Tongue (tissue), 2 donors: ENCODE measurements around the gene ZBTB37. TPM values are rescaled to one million over a fixed set of nuclear protein-coding genes. Genes with fewer than 3 reads are reported as not detected.
"Not testable (repeated sequence)": the region's sequence is repeated elsewhere in the genome, so short reads cannot be mapped to it uniquely, and the experiment has no call there.

ENCODE experiments used
- DNase-seq: peaks from one replicate; pipeline ENCODE4 v3.0.0-alpha.2; 2015
- total RNA-seq: library from RNA; depleted of rRNA; stranded (reverse); fragments of >200 nt; gene quantifications from one replicate; pipeline ENCODE4 v1.2.3, GENCODE V29; 2014

Gene ZBTB37
- total RNA-seq, 1 donor from 2014 or later = 16.7 TPM

DNA sequence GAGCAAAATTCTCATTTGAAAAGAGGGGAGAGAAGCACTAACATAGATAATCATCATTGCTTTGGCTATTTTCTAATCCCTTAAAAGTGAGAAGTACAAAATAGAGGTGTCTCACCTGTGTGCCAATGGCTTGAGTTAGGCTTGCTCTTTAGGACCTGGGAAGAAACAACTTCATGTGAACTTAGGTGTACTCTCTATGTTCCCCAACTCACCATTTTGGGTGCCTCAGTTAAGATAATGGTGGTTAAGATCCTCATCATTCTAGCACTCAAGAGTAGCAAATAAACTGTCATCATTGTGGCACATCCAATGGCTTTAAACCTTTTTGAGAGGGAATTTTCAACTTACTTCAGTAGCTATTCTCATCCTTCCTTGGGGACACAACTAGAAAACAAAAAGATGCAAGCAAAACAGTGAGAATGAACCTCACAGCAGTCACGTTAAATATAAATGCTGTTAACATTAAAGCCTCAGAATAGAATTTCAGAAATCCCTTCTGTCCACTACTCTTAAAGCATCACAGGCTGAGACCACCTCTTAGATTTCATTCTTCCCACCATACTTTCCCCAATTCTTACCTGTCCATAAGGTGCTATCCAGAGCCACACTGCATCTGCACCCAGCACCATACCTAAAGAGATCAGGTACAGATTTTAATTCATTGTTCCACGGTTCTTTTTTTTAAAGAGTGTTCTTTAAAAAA lies 1.6 kb upstream of the ZBTB37 start:
- no peak for DNase-seq

DNA sequence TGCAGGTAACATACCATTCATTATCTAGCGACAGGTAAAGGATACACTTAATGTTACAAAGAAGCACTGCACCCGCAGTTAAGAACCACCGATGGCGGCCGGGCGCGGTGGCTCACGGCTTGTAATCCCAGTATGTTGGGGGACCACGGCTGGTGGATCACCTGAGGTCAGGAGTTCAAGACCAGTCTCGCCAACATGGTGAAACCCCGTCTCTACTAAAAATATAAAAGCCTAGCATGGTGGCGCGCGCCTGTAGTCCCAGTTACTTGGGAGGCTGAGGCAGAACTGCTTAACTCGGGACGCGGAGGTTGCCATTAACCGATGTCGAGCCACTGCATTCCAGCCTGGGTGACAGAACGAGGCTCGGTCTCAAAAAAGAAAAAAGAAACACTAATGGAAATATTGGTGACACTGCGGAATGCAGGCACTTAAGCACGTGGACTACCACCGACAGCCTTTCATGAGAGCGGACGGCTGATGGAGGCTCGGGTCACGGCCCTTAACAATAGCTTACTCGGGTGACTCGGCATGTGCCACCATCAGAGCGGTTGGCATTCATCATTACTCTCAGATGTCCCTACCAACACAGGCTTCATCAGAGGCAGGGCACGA lies 933 bp upstream of the ZBTB37 start:
- DNase-seq = no peak

DNA sequence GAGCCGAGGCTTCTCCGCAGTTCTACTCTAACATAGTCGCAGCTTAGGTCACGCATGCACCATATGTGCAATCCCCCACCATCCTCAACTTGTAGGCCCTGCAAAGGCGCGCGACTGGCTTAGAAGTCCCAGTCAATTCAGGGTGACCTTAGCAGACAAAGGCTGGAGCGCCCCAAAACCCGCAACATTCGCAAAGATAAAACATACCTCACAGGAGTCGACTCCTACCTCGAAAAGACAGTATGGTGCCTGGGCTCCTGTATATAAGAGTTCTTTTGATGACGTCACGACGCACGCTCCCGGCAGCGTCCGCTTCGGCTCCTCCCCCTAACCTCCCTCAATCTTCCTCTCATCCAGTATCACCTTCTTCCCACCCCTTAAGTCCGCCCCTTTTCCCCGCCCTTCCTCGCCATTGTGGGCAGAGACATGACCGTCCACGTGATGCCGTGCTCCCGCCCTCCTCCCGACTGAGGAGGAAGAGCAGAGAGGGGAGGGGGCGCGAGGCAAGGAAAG lies 371 bp upstream of the ZBTB37 start, which contains the start of gene GAS5:
Gene GAS5 (minus strand): TSS at position 237 of the 513 bp plus-strand sequence.
- DNase-seq = peak; percentile 100

DNA sequence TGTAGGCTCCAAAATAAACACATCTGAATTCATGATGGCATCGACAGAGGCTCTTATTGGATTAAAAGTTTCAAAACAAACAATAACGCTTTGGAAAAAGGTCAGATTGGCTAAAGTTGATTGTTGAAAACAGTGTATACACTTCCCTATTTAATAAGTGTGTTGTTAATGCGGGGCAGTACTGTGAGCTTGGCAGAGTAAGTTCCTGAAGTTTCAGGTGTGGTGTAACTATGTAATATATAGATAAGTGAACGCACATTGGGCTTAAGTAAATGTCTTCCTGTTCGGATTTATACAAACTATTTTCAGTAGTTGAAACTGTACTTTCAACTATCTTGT lies 810 bp downstream of the ZBTB37 start:
- no peak for DNase-seq

DNA sequence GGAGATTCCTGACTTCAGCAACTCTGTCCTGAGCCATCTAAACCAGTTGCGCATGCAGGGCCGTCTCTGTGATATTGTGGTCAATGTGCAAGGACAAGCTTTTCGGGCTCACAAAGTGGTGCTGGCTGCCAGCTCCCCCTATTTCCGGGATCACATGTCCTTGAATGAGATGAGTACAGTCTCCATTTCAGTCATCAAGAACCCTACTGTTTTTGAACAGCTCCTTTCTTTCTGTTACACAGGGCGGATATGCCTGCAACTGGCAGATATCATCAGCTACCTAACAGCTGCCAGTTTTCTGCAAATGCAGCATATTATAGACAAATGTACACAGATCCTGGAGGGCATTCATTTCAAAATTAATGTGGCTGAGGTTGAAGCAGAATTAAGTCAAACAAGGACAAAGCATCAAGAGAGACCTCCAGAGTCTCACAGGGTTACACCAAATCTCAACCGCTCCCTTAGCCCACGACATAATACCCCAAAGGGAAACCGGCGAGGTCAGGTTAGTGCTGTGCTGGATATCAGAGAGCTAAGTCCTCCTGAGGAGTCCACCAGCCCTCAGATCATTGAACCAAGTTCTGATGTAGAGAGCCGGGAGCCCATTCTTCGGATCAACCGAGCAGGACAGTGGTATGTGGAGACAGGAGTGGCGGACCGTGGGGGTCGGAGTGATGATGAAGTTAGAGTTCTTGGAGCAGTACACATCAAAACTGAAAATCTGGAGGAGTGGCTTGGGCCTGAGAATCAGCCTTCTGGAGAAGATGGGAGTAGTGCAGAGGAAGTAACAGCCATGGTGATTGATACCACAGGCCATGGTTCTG lies 2.3 kb downstream of the ZBTB37 start:
- no peak for DNase-seq

DNA sequence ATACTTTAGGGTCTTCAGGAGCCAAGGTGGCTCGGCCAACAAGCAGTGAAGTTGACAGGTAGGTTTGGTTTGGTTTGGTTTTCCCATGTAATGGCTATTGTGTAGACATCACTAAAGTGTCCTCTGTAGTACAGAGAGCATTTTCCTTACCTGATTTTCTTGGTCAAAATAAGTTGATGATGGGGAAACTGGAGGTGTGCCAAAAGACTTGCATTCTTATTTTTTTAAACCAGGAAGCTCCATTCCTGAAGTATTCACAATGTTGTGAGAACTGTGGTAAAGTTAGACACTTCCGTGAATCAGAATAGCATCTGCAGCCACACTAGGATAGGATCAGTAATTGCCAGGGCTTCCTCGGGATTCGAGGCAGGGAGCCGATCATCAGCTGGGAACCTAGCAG lies 2.9 kb downstream of the ZBTB37 start:
- DNase-seq = no peak

DNA sequence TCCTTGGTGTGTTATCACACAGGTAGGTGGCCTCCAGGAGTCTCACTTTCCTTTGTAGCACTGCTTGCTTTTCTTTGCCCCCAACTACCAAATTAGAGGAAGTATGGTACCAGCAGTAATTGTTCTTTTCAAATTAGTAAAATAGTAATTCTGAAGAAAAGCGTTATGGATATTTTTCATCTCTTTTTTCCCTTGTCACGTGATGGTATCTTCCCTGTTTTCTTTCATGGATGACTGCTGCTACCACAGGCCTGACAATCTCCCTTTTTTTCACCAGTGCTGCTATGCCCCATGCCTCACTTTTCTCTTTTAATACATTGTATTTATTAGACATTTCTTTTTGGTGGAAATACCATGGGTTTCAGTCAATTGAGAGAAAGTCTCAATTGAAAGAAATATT lies 3.3 kb downstream of the ZBTB37 start:
- DNase-seq = no peak

DNA sequence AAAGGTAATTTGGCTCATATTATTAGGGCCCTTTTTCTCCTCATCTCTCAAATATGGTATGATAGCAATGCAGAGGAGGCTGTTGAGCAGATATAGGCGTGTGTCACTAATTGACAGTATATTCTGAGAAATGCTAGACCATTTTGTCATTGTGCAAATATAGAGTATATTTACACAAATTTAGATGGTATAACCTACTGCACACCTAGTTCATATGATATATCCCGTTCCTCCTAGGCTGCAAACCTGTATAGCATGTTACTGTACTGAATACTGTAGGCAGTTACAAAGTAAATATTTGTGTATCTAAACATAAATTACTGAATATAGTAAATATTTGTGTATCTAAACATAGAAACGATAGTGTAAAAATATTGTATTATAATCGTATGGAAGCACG lies 8.6 kb downstream of the ZBTB37 start:
- DNase-seq = no peak

DNA sequence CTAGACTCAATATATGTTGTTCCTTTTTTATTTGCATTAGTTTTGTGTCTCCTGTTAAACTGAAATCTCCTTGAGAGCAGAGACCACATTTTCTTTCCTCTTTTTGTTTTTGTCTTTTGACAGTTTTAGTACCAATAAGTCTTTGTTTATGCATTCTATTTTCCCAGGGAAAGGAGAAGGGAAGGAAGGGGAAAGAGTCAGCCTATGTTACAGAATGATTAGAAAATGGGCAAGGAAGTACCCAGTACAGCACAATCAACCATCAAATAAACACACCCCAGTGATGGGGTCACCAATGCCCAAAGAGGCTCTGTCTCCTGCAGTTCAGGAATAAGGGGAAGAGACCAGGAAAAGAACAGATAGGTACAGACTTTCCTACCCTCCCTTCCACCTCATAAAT lies 10.1 kb downstream of the ZBTB37 start:
- DNase-seq = no peak

DNA sequence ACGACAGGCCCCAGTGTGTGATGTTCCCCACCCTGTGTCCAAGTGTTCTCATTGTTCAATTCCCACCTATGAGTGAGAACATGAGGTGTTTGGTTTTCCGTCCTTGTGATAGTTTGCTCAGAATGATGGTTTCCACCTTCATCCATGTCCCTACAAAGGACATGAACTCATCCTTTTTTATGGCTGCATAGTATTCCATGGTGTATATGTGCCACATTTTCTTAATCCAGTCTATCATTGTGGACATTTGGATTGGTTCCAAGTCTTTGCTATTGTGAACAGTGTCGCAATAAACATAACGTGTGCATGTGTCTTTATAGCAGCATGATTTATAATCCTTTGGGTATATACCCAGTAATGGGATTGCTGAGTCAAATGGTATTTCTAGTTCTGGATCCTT lies 12.9 kb downstream of the ZBTB37 start:
- not testable (repeated sequence) for DNase-seq

DNA sequence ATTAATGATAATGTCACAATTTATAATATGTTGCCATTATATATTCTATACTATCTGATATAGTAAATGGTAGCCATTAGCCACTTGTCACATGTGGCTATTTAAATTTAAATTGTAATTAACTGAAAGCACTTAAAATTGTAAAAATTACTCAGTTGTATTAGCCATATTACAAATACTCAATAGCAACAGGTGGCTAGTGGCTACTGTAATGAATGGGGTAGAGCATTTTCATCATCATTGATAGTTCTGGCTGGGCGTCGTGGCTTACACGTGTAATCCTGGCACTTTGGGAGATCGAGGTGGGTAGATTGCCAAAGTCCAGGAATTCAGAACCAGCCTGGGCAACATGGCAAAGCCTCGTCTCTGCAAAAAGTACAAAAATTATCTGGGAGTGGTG lies 16.5 kb downstream of the ZBTB37 start:
- no peak for DNase-seq

DNA sequence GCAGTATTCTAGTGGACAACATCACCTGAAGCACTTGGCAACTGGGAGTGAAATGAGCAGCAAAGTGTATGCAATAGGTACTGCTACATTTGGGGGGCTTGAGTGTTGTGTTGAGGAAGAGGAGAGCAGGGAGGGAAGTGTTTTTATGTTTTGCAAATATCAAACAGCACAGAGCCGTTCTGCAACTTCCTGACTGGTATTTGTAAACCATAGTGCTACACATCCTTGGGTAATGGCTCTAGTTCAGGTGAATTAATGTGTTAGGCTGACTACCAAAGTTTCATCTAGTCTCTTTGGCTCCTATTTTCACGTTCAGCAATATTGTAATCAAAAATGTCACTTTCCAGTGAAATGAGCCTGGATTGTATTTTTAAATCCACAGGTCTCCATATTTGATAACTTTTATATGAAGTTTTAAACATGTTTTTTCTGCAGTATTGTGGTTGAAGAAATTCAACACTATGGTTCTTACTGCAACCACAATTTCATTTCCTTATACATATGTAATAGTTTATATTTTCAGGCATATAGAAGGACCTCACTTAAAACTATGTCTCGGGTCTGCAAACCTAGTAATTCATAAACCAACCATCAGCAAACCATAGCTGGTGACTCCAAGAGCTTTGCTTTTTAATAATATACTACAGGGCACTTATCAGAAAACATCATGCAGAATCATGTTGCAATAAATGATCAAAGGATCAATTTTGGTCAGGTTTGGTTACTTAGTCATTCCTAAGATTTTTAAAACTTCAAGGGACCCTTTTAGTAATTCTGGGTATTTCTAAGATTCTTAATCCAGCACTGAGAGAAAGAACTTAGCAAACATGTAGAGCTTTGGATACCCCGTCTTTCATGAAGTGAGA lies 18.8 kb downstream of the ZBTB37 start:
- DNase-seq = no peak

DNA sequence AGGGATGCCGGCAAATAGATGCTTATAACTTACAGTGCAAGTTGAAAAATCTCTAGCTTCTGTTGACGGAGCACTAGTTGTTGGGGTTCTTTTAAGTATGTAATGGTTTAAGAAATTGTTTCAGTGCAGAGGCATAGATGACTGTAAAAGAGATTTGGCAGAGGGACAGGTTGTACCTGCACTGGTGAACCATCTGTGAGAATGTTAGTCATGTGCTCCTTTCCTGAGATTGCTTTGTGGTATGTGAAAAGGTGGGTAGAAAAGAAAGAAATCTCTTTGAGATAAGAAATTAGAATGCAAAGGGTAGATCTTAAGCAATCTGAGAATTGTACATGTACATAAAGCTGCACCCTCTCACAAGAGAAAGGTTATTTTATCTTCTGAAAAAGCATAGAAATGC lies 19.4 kb downstream of the ZBTB37 start:
- DNase-seq = no peak

DNA sequence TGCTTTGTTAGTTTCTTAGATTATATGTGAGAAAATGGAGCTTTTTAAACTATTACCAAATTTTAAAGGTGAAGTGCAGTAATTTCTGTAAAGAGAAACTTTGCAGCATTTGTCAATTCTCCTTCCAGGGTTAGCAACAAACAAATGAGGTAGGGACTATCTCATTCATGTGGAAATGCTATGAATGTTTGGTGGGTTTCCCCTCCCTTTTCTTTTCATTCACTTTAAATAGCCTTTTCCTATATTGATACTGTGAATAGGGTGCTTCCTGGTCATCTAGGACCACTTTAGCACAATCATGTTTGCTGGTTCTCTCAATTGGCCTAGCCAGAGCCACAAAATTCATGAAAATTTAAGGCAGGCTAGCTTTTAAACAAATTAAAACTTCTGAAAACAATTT lies 20.6 kb downstream of the ZBTB37 start:
- DNase-seq = no peak

DNA sequence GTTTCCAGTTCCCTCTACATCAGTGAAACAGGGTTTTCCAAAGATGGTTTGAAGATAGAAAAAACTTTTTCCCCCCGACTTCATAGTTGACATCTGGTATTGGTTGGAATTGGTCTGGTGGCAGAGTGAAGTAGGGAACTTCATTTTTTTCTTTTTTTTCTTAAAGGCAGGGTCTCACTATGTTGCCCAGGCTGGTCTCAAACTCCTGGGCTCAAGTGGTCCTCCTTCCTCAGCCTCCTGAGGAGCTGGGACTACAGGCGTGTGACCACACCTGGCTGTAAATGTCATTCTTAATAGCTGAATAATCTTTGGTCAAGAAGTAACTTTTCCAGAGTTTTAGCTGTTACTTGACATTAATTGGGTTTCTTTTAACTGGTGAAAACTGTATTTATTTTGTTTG lies 21.7 kb downstream of the ZBTB37 start:
- DNase-seq = no peak

DNA sequence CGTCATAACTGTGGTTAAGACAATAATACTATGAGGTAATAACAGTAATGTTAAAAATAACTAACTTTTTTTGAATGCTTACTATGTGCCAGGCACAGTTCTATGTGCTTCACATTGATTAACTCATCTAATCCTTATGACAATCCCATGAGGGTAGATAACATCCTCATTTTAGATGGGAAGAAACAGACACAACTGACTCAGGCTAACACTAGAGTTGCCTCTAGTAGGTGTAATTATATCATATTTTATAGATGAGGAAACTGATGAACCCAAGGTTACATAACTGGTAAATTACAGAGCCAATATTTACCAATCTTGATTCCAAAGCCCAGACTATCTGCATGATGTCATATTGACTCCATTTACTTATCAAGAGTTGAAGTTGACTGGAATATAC lies 25.4 kb downstream of the ZBTB37 start:
- DNase-seq = no peak

DNA sequence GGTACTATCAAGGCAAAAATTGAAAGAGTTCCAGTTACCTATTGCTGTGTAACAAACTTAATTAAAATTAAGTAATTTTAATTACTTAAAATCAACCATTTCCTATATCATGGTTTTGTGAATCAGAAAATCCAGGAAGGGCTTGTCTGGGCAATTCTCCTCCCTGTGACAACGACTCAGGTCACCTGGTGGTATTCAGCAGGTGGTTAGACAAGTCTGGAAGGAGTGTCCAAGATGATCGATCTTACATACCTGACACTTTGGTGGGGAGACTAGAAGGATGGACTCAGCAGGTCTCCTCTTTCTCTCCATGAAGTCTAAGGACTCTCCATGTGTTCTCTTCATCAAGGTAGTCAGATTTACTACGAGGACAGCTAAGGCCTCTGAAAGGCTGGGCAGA lies 26.0 kb downstream of the ZBTB37 start:
- DNase-seq = no peak

DNA sequence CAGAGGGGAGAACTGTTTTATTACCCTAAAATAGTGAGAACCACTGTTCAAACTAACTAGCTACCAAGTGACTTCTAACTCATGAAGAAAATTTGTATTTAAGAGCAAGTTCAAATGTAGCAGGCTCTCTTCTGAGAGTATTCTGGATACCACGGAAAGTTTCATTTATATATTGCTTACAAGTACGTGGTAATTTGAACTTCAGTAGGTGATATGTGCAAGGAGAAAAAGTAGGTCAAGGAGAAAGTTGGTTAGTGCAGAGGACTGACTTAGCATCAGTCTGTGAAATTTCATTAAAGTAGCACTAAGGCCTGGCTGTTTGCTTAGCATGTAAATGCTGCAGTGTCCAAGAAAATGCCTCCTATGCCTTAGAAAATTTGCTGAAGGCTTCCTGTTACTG lies 32.2 kb downstream of the ZBTB37 start:
- DNase-seq = no peak

DNA sequence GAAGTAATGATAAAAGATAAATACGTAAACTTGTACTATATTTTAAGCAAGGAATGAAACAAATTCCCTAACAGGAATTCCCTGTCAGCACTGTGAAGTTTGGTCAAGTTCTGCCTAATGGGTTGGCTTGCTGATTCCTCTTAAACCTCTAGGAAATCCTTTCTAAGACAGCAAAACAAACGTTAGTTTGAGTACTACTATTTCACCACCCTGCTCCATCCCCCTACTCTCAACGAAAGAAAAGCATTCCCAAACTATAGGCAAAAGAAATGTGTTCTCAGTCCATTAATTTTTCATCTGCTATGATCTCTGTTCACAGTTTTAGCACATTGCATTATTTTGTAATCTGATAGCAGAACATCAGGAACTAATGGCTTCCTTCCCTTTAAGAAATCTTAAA lies 32.8 kb downstream of the ZBTB37 start:
- no peak for DNase-seq

DNA sequence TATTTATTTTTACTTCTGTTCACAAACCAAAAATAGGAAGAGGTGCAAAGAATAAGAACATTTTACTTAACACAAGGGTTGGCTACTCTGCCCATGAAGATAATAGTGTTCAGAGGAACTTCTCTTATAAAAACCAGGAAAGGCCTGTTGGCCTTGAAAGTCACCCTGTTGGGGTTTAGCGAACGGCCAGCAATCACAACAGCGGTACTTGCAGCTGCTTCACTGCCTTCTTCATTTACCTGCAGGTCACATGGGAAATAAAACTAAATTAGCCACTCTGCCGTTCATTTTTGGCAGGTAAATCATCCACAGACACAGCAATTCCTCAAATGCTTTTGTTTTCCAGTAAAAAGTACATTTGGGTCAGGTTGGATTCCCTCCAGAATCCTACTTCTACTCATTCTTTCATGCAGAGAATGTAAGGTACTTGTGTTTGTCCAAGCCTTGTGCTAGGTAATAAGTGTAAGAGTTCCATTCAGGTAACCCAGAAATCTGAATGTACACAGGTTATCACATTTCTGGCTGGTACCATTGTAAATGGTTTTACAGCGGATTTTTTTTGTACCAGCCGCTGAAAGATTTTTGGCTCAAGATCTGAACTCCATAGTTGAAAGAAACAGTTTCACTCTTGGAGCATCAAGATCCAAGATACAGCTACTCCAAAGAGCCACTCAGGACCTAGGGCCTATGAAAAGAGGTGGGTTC lies 35.8 kb downstream of the ZBTB37 start:
- DNase-seq = no peak

DNA sequence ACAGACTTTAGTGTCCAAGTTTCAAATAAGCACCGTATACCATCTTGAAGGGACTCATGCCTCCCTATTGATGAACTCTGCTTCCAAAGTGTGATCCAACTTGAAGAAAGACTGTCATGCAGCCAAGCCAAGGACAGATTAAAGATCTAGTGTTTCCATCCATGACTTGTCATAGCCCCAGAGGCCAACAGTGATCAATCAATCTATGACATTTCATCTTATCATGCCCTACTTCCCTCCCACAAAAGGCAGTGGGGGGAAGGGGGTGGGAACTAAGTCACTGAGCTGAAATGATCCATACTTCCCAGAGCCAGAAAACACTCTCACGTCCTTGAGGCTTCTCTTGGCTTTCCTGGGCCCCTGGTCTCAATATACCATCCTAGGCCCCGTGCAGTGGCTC lies 44.9 kb downstream of the ZBTB37 start:
- no peak for DNase-seq
